ENCODE results near the gene ABHD1.
A peak's percentile ranks its signal among the peaks of the same experiment; 100 is the strongest.
"Not testable (repeated sequence)": the region's sequence is repeated elsewhere in the genome, so short reads cannot be mapped to it uniquely, and the experiment has no call there.

ABHD1 gene

GRCh38 chr2:27087823-27088410 lies 35.7 kb upstream of the ABHD1 start:
- DNase-seq = no peak

- DNase-seq = no peak
Observed at GRCh38 chr2:27088634-27089033, 35.0 kb upstream of the ABHD1 start.

- no peak for DNase-seq
Observed at GRCh38 chr2:27089111-27089954, 34.3 kb upstream of the ABHD1 start.

GRCh38 chr2:27091746-27092695 lies 31.6 kb upstream of the ABHD1 start:
- no peak for DNase-seq

- DNase-seq = no peak
Observed at GRCh38 chr2:27092696-27093429, 30.8 kb upstream of the ABHD1 start.

- no peak for DNase-seq
Observed at GRCh38 chr2:27093430-27094352, 29.9 kb upstream of the ABHD1 start.

GRCh38 chr2:27094353-27094984 lies 29.1 kb upstream of the ABHD1 start:
- DNase-seq = no peak

- DNase-seq = no peak
Observed at GRCh38 chr2:27095427-27095744, 28.2 kb upstream of the ABHD1 start.

- DNase-seq = peak; percentile 29 to 39
Observed at GRCh38 chr2:27095745-27096651, 27.6 kb upstream of the ABHD1 start.

- DNase-seq = no peak
Observed at GRCh38 chr2:27096748-27097297, 26.8 kb upstream of the ABHD1 start.

- DNase-seq = no peak
Observed at GRCh38 chr2:27097341-27097740, 26.3 kb upstream of the ABHD1 start.

GRCh38 chr2:27099334-27099955 lies 24.2 kb upstream of the ABHD1 start:
- DNase-seq = no peak

GRCh38 chr2:27100036-27100435 lies 23.6 kb upstream of the ABHD1 start:
- DNase-seq = no peak

- no peak for DNase-seq
Observed at GRCh38 chr2:27102329-27102728, 21.3 kb upstream of the ABHD1 start.

- no peak for DNase-seq
Observed at GRCh38 chr2:27105981-27106380, 17.6 kb upstream of the ABHD1 start.

GRCh38 chr2:27108221-27108620 lies 15.4 kb upstream of the ABHD1 start:
- no peak for DNase-seq

- no peak for DNase-seq
Observed at GRCh38 chr2:27109083-27109482, 14.5 kb upstream of the ABHD1 start.

- not testable (repeated sequence) for DNase-seq
Observed at GRCh38 chr2:27110603-27111352, 12.8 kb upstream of the ABHD1 start.

Data from stimulated activated CD4-positive, alpha-beta T cell treated with anti-CD3 and anti-CD28 coated beads, Interleukin-4, amount 100 ng/mL, for 4 hours (primary cell).